H9 (cell line): ENCODE data around the gene WLS. TPM values are rescaled to one million over a fixed set of nuclear protein-coding genes. Genes with fewer than 3 reads are reported as not detected.

ENCODE experiments used
- DNase-seq: peaks from one replicate; pipeline ENCODE4 v3.0.0-alpha.2; 2017
- H2AFZ ChIP-seq: one replicate; pipeline ENCODE4 v1.6.1; 2013; ENCODE audit warnings: mild to moderate bottlenecking, low read length, control low read depth, moderate library complexity
- H2AK5ac ChIP-seq: 2 replicates; pipeline ENCODE4 v1.6.1; 2013; ENCODE audit warnings: low read length, control low read depth, mixed read lengths; ENCODE audit not compliant: insufficient read length
- H2BK120ac ChIP-seq: one replicate; pipeline ENCODE4 v1.6.1; 2013; ENCODE audit warnings: low read depth, mild to moderate bottlenecking, low read length, control low read depth, inconsistent platforms; ENCODE audit not compliant: poor library complexity, severe bottlenecking
- H2BK12ac ChIP-seq: 2 replicates; pipeline ENCODE4 v1.6.1; 2013; ENCODE audit warnings: low read length, control low read depth, mixed read lengths, low read depth; ENCODE audit not compliant: insufficient read length
- H2BK15ac ChIP-seq: 2 replicates; pipeline ENCODE4 v1.6.1; 2013; ENCODE audit warnings: low read depth, low read length, control low read depth
- H2BK20ac ChIP-seq: one replicate; pipeline ENCODE4 v1.6.1; 2013; ENCODE audit warnings: low read depth, mild to moderate bottlenecking, low read length, control low read depth, inconsistent platforms; ENCODE audit not compliant: poor library complexity, severe bottlenecking
- H2BK5ac ChIP-seq: 2 replicates; pipeline ENCODE4 v1.6.1; 2013; ENCODE audit warnings: low read length, control low read depth, mixed read lengths; ENCODE audit not compliant: insufficient read length
- H3K14ac ChIP-seq: 2 replicates; pipeline ENCODE4 v1.6.1; 2013; ENCODE audit warnings: low read length, control low read depth; ENCODE audit not compliant: insufficient read depth
- H3K18ac ChIP-seq: 2 replicates; pipeline ENCODE4 v1.6.1; 2013; ENCODE audit warnings: low read depth, mild to moderate bottlenecking, mixed read lengths, low read length, control low read depth; ENCODE audit not compliant: insufficient read length
- H3K23ac ChIP-seq: 2 replicates; pipeline ENCODE4 v1.6.1; 2013; ENCODE audit warnings: low read length, control low read depth, mixed read lengths, low read depth; ENCODE audit not compliant: insufficient read length
- H3K23me2 ChIP-seq: 2 replicates; pipeline ENCODE4 v1.6.1; 2013; ENCODE audit warnings: low read depth, mild to moderate bottlenecking, mixed read lengths, low read length, control low read depth; ENCODE audit not compliant: insufficient read length, poor library complexity, severe bottlenecking
- H3K27ac ChIP-seq: 2 replicates; pipeline ENCODE4 v1.5.1; 2013; ENCODE audit warnings: low read length, control low read depth, mixed read lengths, low read depth; ENCODE audit not compliant: insufficient read length
- H3K27me3 ChIP-seq: 2 replicates; pipeline ENCODE4 v1.6.1; 2013; ENCODE audit warnings: low read length, control low read depth, inconsistent platforms; ENCODE audit not compliant: insufficient read depth
- H3K4ac ChIP-seq: 2 replicates; pipeline ENCODE4 v1.6.1; 2013; ENCODE audit warnings: low read depth, mild to moderate bottlenecking, control low read depth, inconsistent platforms, low read length, moderate library complexity
- H3K4me1 ChIP-seq: 2 replicates; pipeline ENCODE4 v1.6.1; 2013; ENCODE audit warnings: low read length, control low read depth, inconsistent platforms; ENCODE audit not compliant: insufficient read depth
- H3K4me2 ChIP-seq: 2 replicates; pipeline ENCODE4 v1.6.1; 2013; ENCODE audit warnings: low read length, control low read depth, mixed read lengths; ENCODE audit not compliant: insufficient read length, insufficient read depth
- H3K56ac ChIP-seq: 2 replicates; pipeline ENCODE4 v1.6.1; 2013; ENCODE audit warnings: low read depth, mild to moderate bottlenecking, mixed read lengths, low read length, control low read depth; ENCODE audit not compliant: insufficient read length
- H3K79me1 ChIP-seq: 2 replicates; pipeline ENCODE4 v1.6.1; 2013; ENCODE audit warnings: low read depth, mild to moderate bottlenecking, moderate library complexity, low read length, control low read depth, inconsistent platforms; ENCODE audit not compliant: insufficient read depth, poor library complexity, severe bottlenecking
- H3K79me2 ChIP-seq: 2 replicates; pipeline ENCODE4 v1.6.1; 2013; ENCODE audit warnings: low read length, control low read depth, inconsistent platforms; ENCODE audit not compliant: insufficient read depth
- H3K9ac ChIP-seq: 2 replicates; pipeline ENCODE4 v1.6.1; 2013; ENCODE audit warnings: low read length, control low read depth, mixed read lengths; ENCODE audit not compliant: insufficient read length; ENCODE audit errors: extremely low read depth
- H3K9me3 ChIP-seq: one replicate; pipeline ENCODE4 v1.6.1; 2013; ENCODE audit warnings: low read depth, low read length, inconsistent platforms; ENCODE audit not compliant: control insufficient read depth
- H3T11ph ChIP-seq: one replicate; pipeline ENCODE4 v1.6.1; 2013; ENCODE audit warnings: mild to moderate bottlenecking, low read length, control low read depth, inconsistent platforms
- H4K20me1 ChIP-seq: one replicate; pipeline ENCODE4 v1.6.1; 2013; ENCODE audit not compliant: control insufficient read depth, insufficient read length, insufficient read depth
- H4K5ac ChIP-seq: 2 replicates; pipeline ENCODE4 v1.6.1; 2013; ENCODE audit warnings: low read depth, mild to moderate bottlenecking, mixed read lengths, low read length, control low read depth; ENCODE audit not compliant: insufficient read length
- H4K8ac ChIP-seq: replicated peaks from 2 replicates; pipeline ENCODE4 v1.6.1; 2013; ENCODE audit warnings: low read length, control low read depth, mixed read lengths, low read depth; ENCODE audit not compliant: insufficient read length
- H4K91ac ChIP-seq: 2 replicates; pipeline ENCODE4 v1.6.1; 2013; ENCODE audit warnings: low read depth, mild to moderate bottlenecking, moderate library complexity, mixed read lengths, low read length, control low read depth; ENCODE audit not compliant: insufficient read length
- H3K27ac Mint-ChIP-seq, 3 experiments: 2 replicates in 2 of 3; 3 replicates in 1 of 3; pipeline ENCODE4 v1.8.0; 2020 to 2021; ENCODE audit warnings: mixed read lengths in 3 of 3, mild to moderate bottlenecking in 1 of 3, moderate library complexity in 1 of 3
- H3K27me3 Mint-ChIP-seq: 2 replicates; pipeline ENCODE4 v1.8.0; 2021; ENCODE audit warnings: low read depth, mild to moderate bottlenecking, moderate library complexity, mixed read lengths
- H3K36me3 Mint-ChIP-seq, 3 experiments: 2 replicates in 2 of 3; 3 replicates in 1 of 3; pipeline ENCODE4 v1.8.0; 2020 to 2021; ENCODE audit warnings: low read depth in 3 of 3, mixed read lengths in 3 of 3; ENCODE audit not compliant: insufficient read depth in 1 of 3
- H3K4me1 Mint-ChIP-seq, 2 experiments: 2 replicates each; pipeline ENCODE4 v1.8.0; 2020; ENCODE audit warnings: mixed read lengths in 2 of 2
- H3K4me3 Mint-ChIP-seq, 2 experiments: 2 replicates in 1 of 2; 3 replicates in 1 of 2; pipeline ENCODE4 v1.8.0; 2020 to 2021; ENCODE audit warnings: mild to moderate bottlenecking in 2 of 2, mixed read lengths in 2 of 2, moderate library complexity in 1 of 2
- H3K9me3 Mint-ChIP-seq, 2 experiments: 2 replicates in 1 of 2; 3 replicates in 1 of 2; pipeline ENCODE4 v1.8.0; 2020; ENCODE audit warnings: mild to moderate bottlenecking in 2 of 2, mixed read lengths in 2 of 2, moderate library complexity in 1 of 2
- CTCF ChIP-seq: fragments of 200-600 bp; sonication (generic); conservative IDR thresholded peaks from 3 replicates; pipeline ENCODE4 v1.8.0; 2021; ENCODE audit warnings: antibody characterized with exemption, mild to moderate bottlenecking
- WGBS: extraction: QIAGEN DNeasy Blood & Tissue Kit; methylation state at CpG from one replicate; pipeline ENCODE4 v1.1.7; 2013; ENCODE audit warnings: missing lambda C conversion rate, low lambda C conversion rate, mixed read lengths; ENCODE audit not compliant: insufficient read length; ENCODE audit errors: extremely low coverage; 5-methylcytosine and 5-hydroxymethylcytosine counted together
- total RNA-seq: library from RNA; stranded (reverse); gene quantifications from 2 replicates; pipeline ENCODE4 v1.2.1, GENCODE V29; 2021

Gene WLS
- total RNA-seq, 1 experiment from 2014 or later = 0.94 TPM

- no peaks in the 10 kb centered on the region; the same call in 1 of the 2 replicates for H3K27me3 ChIP-seq
These were observed 8.6 kb downstream of the WLS start for GRCh38 chr1:68223687-68224086.

More at GRCh38 chr1:68223687-68224086, 8.6 kb downstream of the WLS start:
- Histone ChIP-seq H3K23me2 (no peaks in the 10 kb centered on the region), H4K5ac (no peak overlapping the region), H3T11ph (no peak overlapping the region), H3K9me3 (no peaks in the 10 kb centered on the region), H3K9ac (no peak overlapping the region), H2BK5ac (no peak overlapping the region), H3K23ac (no peak overlapping the region), H3K27ac (no peak overlapping the region), H3K4me1 (no peaks in the 10 kb centered on the region), H4K91ac (no peak overlapping the region), H4K8ac (no peak overlapping the region), H3K56ac (no peak overlapping the region), H2BK12ac (no peak overlapping the region), H2AK5ac (no peak overlapping the region), H2BK15ac (no peak overlapping the region), H2BK20ac (no peak overlapping the region), H3K79me1 (no peaks in the 10 kb centered on the region), H3K4ac (no peak overlapping the region), H3K18ac (no peak overlapping the region), H3K79me2 (no peaks in the 10 kb centered on the region), H4K20me1 (no peaks in the 10 kb centered on the region), H3K4me2 (no peak overlapping the region), H2AFZ (no peak overlapping the region), H3K14ac (no peak overlapping the region), H2BK120ac (no peak overlapping the region)
- no CpG with 5 or more reads among the region's 2 CpGs for WGBS
- Mint-ChIP-seq H3K4me3 (no peak overlapping the region), H3K4me1 (peaks cover 7 to 14% of the 10 kb centered on the region in 2 experiments), H3K27ac (no peak overlapping the region), H3K27me3 (peaks cover 81% of the 10 kb centered on the region), H3K9me3 (no peaks in the 10 kb centered on the region; a peak in 1 of 5 replicates), H3K36me3 (no peaks in the 10 kb centered on the region)
- TF ChIP-seq CTCF = no peak
- no peak for DNase-seq
